ENCODE data around the gene ULK3. TPM values are rescaled to one million over a fixed set of nuclear protein-coding genes. Genes with fewer than 3 reads are reported as not detected.

The ULK3 gene
- total RNA-seq, 2 experiments from 2014 or later: 56.9 to 58.0 TPM

DNA sequence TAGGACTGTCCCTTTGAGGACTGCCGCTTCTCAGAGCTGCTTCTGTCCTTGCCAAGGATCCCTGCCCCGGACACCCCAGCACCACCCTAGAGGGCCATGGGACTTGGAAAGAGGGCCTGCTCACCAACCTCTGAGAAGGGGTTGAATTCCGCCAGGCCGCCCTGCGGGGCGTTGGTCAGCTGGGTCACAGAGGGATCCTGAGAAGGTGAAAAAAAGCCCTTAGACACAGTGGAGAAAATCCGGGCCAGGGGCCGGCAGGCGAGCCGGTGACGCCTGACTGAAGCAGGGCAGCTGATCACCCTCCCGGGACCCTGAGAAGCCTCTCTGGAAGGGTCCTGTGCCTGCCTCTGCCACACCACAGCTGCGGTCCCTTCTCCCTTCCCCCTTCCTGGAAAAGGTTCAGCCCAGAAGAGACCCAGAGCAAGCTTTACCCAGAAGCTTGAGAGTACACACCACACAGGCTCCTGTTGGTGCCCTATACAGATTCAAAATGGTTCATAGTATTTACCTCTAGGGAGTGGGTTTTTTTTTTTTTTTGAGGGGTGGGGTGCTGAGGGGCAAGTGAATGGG, 11.6 kb upstream of the ULK3 start:
- CTCF ChIA-PET: interaction anchor here (6.4 kb wide), 1 partner anchor 48 kb away, joined by 55 read pairs; no protein-coding TSS in a partner anchor
- no peak overlapping the region for H3K4me3 Mint-ChIP-seq

DNA sequence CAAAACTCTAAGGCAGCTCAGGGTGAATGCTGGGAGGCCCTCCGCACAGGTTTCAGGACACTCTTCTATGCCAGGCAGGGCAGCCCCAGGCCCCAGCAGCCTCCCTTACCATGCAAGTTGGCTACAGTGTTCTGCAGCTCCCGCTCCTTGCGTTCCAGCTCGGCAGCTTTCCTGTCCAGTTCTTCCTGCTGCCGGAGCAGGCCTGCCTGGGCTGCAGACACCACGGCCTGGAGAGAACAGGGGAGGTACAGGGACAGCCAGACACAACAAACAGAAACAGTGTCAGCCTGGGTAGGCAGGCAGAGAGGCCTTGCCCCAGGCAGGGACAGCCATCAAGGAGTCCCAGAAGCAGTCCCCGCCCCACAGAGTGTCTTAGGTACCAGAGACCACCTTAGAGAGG, 9.0 kb upstream of the ULK3 start:
- Mint-ChIP-seq H3K4me3 (no peak overlapping the region), H3K36me3 (ENCODE audit: low read depth) (peaks cover 51% of the 10 kb centered on the region), H3K4me1 (ENCODE audit: low read depth) (peaks cover 9% of the 10 kb centered on the region), H3K27me3 (ENCODE audit: low read depth) (no peaks in the 10 kb centered on the region), H3K9me3 (ENCODE audit: insufficient read depth) (no peaks in the 10 kb centered on the region), H3K27ac (no peak overlapping the region)
- ChIA-PET POLR2A (interaction anchor here (0.6 kb wide), 1 partner anchor 21 kb away, joined by 3 read pairs; the partner anchor contains the start of gene SCAMP2), CTCF (interaction anchor here (0.8 kb wide), 1 partner anchor 50 kb away, joined by 4 read pairs; no protein-coding TSS in a partner anchor)
- ATAC-seq: no peak
- no peak for DNase-seq

More for the DNA sequence above, 11.6 kb upstream of the ULK3 start:
- H3K27me3 Mint-ChIP-seq (ENCODE audit: low read depth): no peaks in the 10 kb centered on the region
- no peak overlapping the region for H3K27ac Mint-ChIP-seq
- POLR2A ChIA-PET: interaction anchor here (1.2 kb wide), 1 partner anchor 9 kb away, joined by 4 read pairs; no protein-coding TSS in a partner anchor
- ATAC-seq (no peak), DNase-seq (no peak)
- no peaks in the 10 kb centered on the region for H3K9me3 Mint-ChIP-seq (ENCODE audit: insufficient read depth)
- peaks cover 42% of the 10 kb centered on the region for H3K36me3 Mint-ChIP-seq (ENCODE audit: low read depth)
- H3K4me1 Mint-ChIP-seq (ENCODE audit: low read depth): peaks cover 35% of the 10 kb centered on the region

DNA sequence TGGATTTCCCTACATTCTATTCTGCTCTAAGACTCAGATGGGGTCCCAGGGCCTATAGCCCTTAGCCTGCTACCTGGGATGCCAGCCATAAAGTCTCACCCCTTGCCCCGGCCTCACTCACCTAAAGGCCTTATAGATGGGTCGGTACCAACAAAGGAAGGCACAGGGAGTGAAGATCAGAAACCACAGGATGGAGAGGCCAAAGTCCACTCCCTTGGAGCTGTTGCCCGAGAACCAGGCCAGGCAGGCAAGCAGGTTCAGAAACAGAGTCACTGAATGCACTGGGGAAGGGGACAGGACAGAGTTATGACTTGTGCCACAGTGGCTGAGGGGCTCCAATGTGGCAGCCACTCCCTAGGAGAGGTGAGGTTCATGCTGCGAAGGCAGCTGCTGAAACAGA, 7.4 kb upstream of the ULK3 start:
- CTCF ChIA-PET: interaction anchor here (1.4 kb wide), 1 partner anchor 51 kb away, joined by 3 read pairs; no protein-coding TSS in a partner anchor
- Mint-ChIP-seq H3K4me1 (ENCODE audit: low read depth) (peaks cover 11% of the 10 kb centered on the region), H3K27me3 (ENCODE audit: low read depth) (no peaks in the 10 kb centered on the region), H3K9me3 (ENCODE audit: insufficient read depth) (no peaks in the 10 kb centered on the region), H3K36me3 (ENCODE audit: low read depth) (peaks cover 54% of the 10 kb centered on the region), H3K4me3 (no peak overlapping the region), H3K27ac (no peak overlapping the region)
- DNase-seq: no peak
- POLR2A ChIA-PET: no interaction called here
- ATAC-seq: no peak

- ATAC-seq (no peak), DNase-seq (no peak)
- H3K27ac Mint-ChIP-seq: peak overlapping the region; percentile 67
- H3K36me3 Mint-ChIP-seq (ENCODE audit: low read depth): peaks cover 60% of the 10 kb centered on the region
- H3K4me1 Mint-ChIP-seq (ENCODE audit: low read depth): peaks cover 32% of the 10 kb centered on the region
- POLR2A ChIA-PET: interaction anchor here (2.4 kb wide), 1 partner anchor 11 kb away, joined by 8 read pairs; no protein-coding TSS in a partner anchor
- CTCF ChIA-PET: interaction anchor here (2.3 to 8.4 kb wide), 3 partner anchors 23 to 79 kb away, joined by 6 to 75 read pairs (median 26); no protein-coding TSS in a partner anchor
- no peaks in the 10 kb centered on the region for H3K9me3 Mint-ChIP-seq (ENCODE audit: insufficient read depth)
- H3K4me3 Mint-ChIP-seq: no peak overlapping the region
- no peaks in the 10 kb centered on the region for H3K27me3 Mint-ChIP-seq (ENCODE audit: low read depth)
Measured at GRCh38 chr15:74847432-74847831, 4.5 kb upstream of the ULK3 start.

GRCh38 chr15:74845581-74845980, 2.6 kb upstream of the ULK3 start:
- DNase-seq: peak; percentile 63
- no peaks in the 10 kb centered on the region for H3K27me3 Mint-ChIP-seq (ENCODE audit: low read depth)
- peak overlapping the region; percentile 93 for H3K27ac Mint-ChIP-seq
- ATAC-seq: peak; percentile 15
- ChIA-PET POLR2A (interaction anchor here (0.6 to 3.4 kb wide), 7 partner anchors 24 to 457 kb away, joined by 3 to 24 read pairs (median 3); partner anchors contain the start of genes COX5A, MPI and PPCDC), CTCF (interaction anchor here (0.9 to 8.4 kb wide), 7 partner anchors 22 to 211 kb away, joined by 3 to 75 read pairs (median 5); no protein-coding TSS in a partner anchor)
- peaks cover 49% of the 10 kb centered on the region for H3K4me1 Mint-ChIP-seq (ENCODE audit: low read depth)
- no peaks in the 10 kb centered on the region for H3K9me3 Mint-ChIP-seq (ENCODE audit: insufficient read depth)
- H3K36me3 Mint-ChIP-seq (ENCODE audit: low read depth): peaks cover 64% of the 10 kb centered on the region
- H3K4me3 Mint-ChIP-seq: peak overlapping the region; percentile 46

DNA sequence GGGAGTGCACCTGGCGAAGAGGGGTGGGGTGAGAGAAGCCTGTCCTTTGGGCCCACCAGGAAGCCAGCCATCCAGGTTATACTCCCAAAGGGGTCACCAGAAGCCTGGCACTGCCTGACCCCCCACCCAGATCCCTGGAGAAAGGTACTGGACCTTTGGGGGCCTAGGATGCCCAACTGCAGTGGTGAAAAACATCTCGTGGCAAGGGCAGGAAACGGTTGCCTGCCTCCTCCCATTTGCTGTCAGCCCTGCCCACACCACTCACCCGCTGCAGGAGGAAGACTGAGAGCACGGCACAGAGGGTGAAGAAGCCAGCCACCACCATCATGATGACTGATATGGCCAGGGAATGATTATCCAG, 2.2 kb upstream of the ULK3 start:
- ATAC-seq: peak; percentile 54
- Mint-ChIP-seq H3K27ac (peak overlapping the region; percentile 93), H3K4me3 (peak overlapping the region; percentile 46), H3K36me3 (ENCODE audit: low read depth) (peaks cover 64% of the 10 kb centered on the region), H3K27me3 (ENCODE audit: low read depth) (no peaks in the 10 kb centered on the region), H3K9me3 (ENCODE audit: insufficient read depth) (no peaks in the 10 kb centered on the region), H3K4me1 (ENCODE audit: low read depth) (peaks cover 49% of the 10 kb centered on the region)
- peak; percentile 80 for DNase-seq
- ChIA-PET POLR2A (interaction anchor here (0.6 to 3.4 kb wide), 14 partner anchors 13 to 457 kb away, joined by 3 to 24 read pairs (median 4); partner anchors contain the start of genes COX5A, CPLX3, CSK and MPI), CTCF (interaction anchor here (0.6 to 8.4 kb wide), 15 partner anchors 13 to 210 kb away, joined by 3 to 75 read pairs (median 5); partner anchors contain the start of genes COX5A, FAM219B and SCAMP2)

DNA sequence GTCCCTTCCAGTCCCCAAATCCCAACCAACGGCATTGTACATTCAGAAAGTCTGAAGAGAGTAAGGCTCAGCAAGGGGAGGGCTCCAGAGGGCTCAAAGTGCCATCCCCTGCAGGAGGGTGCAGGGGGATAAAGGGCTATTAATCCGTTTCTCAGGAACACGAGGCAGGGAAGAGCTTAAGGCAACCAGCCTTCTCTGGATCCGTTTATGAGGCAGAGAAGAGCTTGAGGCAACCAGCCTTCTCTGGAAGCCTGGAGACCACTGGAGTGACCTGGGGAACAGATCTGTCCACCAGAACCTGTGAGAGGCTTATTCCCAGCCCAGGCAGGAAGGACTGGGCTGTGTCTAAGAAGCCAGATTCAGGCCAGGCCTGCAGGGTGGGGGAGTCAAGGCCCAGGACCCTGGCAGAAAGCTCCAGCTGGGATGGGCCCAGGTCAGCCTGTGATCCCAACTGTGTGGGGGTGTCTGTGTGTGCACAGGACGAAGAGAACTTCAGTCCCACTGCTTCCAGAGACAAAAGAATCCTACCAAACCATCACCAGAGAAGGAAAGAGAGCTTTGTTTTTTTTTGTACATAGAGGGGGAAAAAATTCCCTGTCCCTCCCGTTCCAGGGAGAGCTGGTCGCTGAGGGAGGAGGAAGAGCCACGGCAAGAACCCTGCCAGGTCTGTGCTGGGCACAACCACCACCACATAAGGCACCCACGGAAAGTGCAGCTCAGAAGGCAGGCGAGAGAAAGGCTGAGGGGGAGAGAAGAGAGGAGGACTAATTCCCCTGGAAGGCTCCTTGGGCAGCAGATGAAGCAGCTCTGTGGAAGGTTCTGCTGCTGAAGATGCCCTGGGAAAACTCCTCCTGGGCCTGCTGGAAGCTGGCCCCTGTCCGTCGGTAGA, 1.6 kb upstream of the ULK3 start:
- Mint-ChIP-seq H3K4me3 (peak overlapping the region; percentile 46), H3K27ac (peak overlapping the region; percentile 93), H3K27me3 (ENCODE audit: low read depth) (no peaks in the 10 kb centered on the region), H3K4me1 (ENCODE audit: low read depth) (peaks cover 49% of the 10 kb centered on the region), H3K9me3 (ENCODE audit: insufficient read depth) (no peaks in the 10 kb centered on the region), H3K36me3 (ENCODE audit: low read depth) (peaks cover 60% of the 10 kb centered on the region)
- ATAC-seq (peak; percentile 2), DNase-seq (peak; percentile 36)
- ChIA-PET POLR2A (interaction anchor here (0.6 to 3.4 kb wide), 20 partner anchors 14 to 456 kb away, joined by 3 to 24 read pairs (median 3); partner anchors contain the start of genes COX5A, CPLX3, CSK and FAM219B), CTCF (interaction anchor here (0.6 to 8.4 kb wide), 17 partner anchors 9 to 210 kb away, joined by 3 to 75 read pairs (median 5); partner anchors contain the start of genes COX5A, FAM219B and SCAMP2)

DNA sequence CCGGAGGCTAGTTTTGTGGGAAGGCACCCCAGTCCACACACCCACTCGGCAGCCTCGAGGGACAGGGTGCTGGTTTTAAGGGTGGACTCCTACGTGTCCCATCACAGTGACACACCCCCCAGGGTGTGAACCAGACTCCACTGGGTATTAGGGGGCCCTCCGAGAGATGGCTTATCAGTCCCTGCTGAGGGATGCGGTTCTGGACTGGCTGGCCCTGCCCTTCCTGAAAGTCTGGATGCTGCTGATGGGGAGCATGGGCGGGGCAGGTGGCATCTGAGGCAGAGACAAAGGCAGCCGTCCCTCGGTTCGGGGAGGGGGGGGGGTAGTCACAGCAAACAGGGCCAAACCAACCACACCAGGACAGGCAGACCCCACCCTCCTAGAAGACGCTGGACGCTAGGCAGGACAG, 939 bp upstream of the ULK3 start:
- no peak for ATAC-seq
- H3K4me3 Mint-ChIP-seq: peak overlapping the region; percentile 77
- ChIA-PET CTCF (interaction anchor here (1.0 to 8.4 kb wide), 13 partner anchors 8 to 73 kb away, joined by 3 to 75 read pairs (median 11); partner anchors contain the start of gene FAM219B), POLR2A (interaction anchor here (0.7 to 3.4 kb wide), 10 partner anchors 14 to 63 kb away, joined by 3 to 24 read pairs (median 4); partner anchors contain the start of genes CPLX3, CSK and FAM219B)
- H3K27ac Mint-ChIP-seq: peak overlapping the region; percentile 93
- H3K9me3 Mint-ChIP-seq (ENCODE audit: insufficient read depth): no peaks in the 10 kb centered on the region
- no peak for DNase-seq
- peaks cover 61% of the 10 kb centered on the region for H3K36me3 Mint-ChIP-seq (ENCODE audit: low read depth)
- H3K27me3 Mint-ChIP-seq (ENCODE audit: low read depth): no peaks in the 10 kb centered on the region
- H3K4me1 Mint-ChIP-seq (ENCODE audit: low read depth): peaks cover 49% of the 10 kb centered on the region

GRCh38 chr15:74843445-74843828, 481 bp upstream of the ULK3 start:
- Mint-ChIP-seq H3K27me3 (ENCODE audit: low read depth) (no peaks in the 10 kb centered on the region), H3K4me1 (ENCODE audit: low read depth) (peaks cover 49% of the 10 kb centered on the region), H3K36me3 (ENCODE audit: low read depth) (peaks cover 59% of the 10 kb centered on the region), H3K27ac (peak overlapping the region; percentile 93), H3K4me3 (peak overlapping the region; percentile 77), H3K9me3 (ENCODE audit: insufficient read depth) (no peaks in the 10 kb centered on the region)
- POLR2A ChIA-PET: interaction anchor here (1.2 to 3.4 kb wide), 5 partner anchors 27 to 63 kb away, joined by 3 to 24 read pairs (median 3); partner anchors contain the start of gene FAM219B
- ATAC-seq: no peak
- CTCF ChIA-PET: interaction anchor here (1.2 to 8.4 kb wide), 10 partner anchors 14 to 107 kb away, joined by 3 to 75 read pairs (median 12); partner anchors contain the start of gene FAM219B
- no peak for DNase-seq

- no peaks in the 10 kb centered on the region for H3K27me3 Mint-ChIP-seq (ENCODE audit: low read depth)
- peak overlapping the region; percentile 83 for H3K27ac Mint-ChIP-seq
- DNase-seq (no peak), ATAC-seq (no peak)
- H3K9me3 Mint-ChIP-seq (ENCODE audit: insufficient read depth): no peaks in the 10 kb centered on the region
- ChIA-PET POLR2A (interaction anchor here (3.4 kb wide), 1 partner anchor 28 kb away, joined by 24 read pairs; no protein-coding TSS in a partner anchor), CTCF (interaction anchor here (0.9 to 8.4 kb wide), 12 partner anchors 13 to 207 kb away, joined by 3 to 75 read pairs (median 8); partner anchors contain the start of gene FAM219B)
- H3K4me3 Mint-ChIP-seq: peak overlapping the region; percentile 89
- peaks cover 47% of the 10 kb centered on the region for H3K36me3 Mint-ChIP-seq (ENCODE audit: low read depth)
- peaks cover 49% of the 10 kb centered on the region for H3K4me1 Mint-ChIP-seq (ENCODE audit: low read depth)
Measured at GRCh38 chr15:74841891-74842373, 1.0 kb downstream of the ULK3 start.

Data from activated CD8-positive, alpha-beta T cell treated with anti-CD3 and anti-CD28 coated beads, Interleukin-2, amount 10 ng/mL, durations not matched to agents 7 days and 5 days (primary cell).